Coronary artery (tissue), 2 donors: ENCODE measurements around the gene AKAP10.

Source experiments
- DNase-seq: peaks from one replicate; pipeline ENCODE4 v3.0.0-alpha.2; 2017; ENCODE audit warnings: low spot score
- H3K27ac ChIP-seq, 2 donors: fragments of 200-600 bp; sonication (generic); one replicate each; pipeline ENCODE4 v1.5.1; 2016 to 2019
- H3K4me3 ChIP-seq: fragments of 200-600 bp; sonication (generic); 2 replicates; pipeline ENCODE4 v1.5.1; 2016; ENCODE audit warnings: mild to moderate bottlenecking, moderate library complexity
- TF ChIP-seq, protein P1 (sequence below): fragments of 200-600 bp; sonication (generic); IDR thresholded peaks from one replicate; pipeline ENCODE4 v1.5.1; 2019; ENCODE audit warnings: antibody characterized with exemption

AKAP10 gene

DNA sequence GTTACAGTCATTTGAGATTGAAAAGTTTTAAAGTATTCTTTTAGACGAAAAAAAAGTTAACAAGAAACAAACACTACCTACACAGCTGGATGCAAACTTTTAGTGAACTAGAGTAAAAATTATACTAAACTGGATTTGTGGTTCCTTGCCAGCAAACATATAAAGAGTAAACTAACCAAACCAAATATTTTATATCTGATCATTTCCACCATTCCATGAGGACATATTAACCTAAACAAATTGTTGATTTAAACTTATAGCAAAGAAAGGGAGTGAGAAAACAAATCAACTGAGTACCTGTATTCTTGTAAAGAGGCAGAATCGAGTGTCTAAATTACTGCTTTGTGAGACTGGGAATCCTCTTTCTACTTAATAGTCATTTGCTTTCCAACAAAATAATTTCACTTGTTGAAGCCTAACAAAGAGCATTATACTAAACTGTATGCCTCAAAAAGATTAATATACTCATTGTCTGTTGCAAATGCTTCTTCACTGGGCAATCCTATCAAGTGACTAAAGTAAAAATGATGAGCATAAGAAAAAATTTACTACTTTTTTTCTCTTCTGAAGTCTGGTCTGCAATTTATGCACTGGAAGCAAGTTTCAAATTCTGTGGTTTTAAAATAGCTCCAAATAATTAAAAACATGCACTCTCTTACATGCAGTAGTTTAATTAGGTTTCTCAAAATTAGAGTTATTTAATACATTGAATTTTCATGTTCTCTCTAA is 37.5 kb downstream of the AKAP10 start:
- DNase-seq, result no peak
- Histone ChIP-seq H3K27ac (no peak overlapping the region), H3K4me3 (no peak overlapping the region)
- TF ChIP-seq, protein P1, sequence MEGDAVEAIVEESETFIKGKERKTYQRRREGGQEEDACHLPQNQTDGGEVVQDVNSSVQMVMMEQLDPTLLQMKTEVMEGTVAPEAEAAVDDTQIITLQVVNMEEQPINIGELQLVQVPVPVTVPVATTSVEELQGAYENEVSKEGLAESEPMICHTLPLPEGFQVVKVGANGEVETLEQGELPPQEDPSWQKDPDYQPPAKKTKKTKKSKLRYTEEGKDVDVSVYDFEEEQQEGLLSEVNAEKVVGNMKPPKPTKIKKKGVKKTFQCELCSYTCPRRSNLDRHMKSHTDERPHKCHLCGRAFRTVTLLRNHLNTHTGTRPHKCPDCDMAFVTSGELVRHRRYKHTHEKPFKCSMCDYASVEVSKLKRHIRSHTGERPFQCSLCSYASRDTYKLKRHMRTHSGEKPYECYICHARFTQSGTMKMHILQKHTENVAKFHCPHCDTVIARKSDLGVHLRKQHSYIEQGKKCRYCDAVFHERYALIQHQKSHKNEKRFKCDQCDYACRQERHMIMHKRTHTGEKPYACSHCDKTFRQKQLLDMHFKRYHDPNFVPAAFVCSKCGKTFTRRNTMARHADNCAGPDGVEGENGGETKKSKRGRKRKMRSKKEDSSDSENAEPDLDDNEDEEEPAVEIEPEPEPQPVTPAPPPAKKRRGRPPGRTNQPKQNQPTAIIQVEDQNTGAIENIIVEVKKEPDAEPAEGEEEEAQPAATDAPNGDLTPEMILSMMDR, result no peak

DNA sequence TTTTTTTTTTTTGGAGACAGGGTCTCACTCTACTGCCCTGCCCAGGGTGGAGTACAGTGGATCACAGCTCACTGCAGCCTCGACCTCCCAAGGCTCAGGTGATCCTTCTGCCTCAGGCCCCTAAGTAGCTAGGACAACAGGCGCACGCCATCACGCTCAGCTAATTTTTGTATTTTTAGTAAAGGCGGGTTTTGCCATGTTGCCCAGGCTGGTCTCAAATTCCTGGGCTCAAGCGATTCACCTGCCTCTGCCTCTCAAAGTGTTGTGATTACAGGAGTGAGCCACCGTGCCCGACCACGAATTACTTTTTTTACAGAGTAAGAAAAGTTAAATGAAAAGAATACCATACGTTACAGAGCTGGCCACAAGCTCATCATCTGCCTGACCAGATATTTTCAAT is 38.9 kb downstream of the AKAP10 start:
- no peak overlapping the region for H3K27ac ChIP-seq
- no peak for DNase-seq
- H3K4me3 ChIP-seq, result no peak overlapping the region
- TF ChIP-seq, protein P1, result no peak

DNA sequence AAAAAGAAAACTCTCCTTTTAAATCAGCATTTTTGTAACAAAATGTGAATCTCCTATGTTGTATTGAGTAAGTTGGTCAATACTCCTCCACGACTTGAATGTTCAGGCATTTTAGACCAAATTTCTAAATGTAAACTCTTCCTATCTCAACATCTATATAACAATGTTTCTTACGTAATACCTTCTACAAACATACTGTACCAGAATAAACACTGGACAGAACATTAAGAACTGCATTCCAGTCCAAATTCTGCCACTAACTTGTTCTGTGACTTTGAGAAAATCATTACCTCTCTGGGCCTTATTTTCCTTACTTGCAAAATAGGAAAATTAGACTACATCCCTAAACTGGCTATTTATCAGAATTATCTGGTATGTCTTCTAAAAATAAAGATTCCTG is 40.1 kb downstream of the AKAP10 start:
- TF ChIP-seq, protein P1, result no peak
- Histone ChIP-seq H3K4me3 (no peak overlapping the region), H3K27ac (no peak overlapping the region)
- no peak for DNase-seq

DNA sequence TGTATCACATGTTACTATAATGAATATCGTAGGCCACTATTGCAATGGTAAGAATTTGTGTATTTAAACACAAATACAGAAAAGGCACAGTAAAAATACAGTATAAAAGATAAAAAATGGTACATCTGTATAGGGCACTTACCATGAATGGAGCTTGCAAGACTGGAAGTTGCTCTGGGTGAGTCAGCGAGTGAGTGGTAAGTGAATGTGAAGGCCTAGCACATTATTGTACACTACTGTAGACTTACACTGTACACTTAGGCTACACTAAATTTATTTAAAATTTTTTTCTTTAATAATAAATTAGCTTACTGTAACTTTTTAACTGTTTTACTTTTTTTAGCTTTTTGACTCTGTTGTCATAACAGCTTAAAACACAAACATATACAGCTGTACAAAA is 42.5 kb downstream of the AKAP10 start:
- no peak for DNase-seq
- Histone ChIP-seq H3K4me3 (no peak overlapping the region), H3K27ac (no peak overlapping the region)
- TF ChIP-seq, protein P1, result no peak

DNA sequence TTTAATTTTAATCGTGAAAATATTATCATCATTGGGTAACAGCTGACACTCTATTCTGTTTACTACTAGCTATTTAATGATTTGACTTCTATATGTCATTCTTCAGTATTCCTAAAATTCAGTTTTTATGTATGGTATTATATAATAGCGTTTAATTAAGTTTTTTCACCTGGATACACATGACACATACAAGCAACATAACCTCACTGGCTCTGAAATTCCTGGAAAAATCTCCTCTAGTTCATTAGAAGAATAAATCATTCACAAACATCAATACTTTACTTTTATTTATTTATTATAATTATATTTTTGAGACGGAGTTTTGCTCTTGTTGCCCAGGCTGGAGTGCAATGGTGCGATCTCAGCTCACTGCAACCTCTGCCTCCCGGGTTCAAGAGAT is 44.0 kb downstream of the AKAP10 start:
- DNase-seq, result no peak
- H3K27ac ChIP-seq, result no peak overlapping the region
- TF ChIP-seq, protein P1, result no peak
- H3K4me3 ChIP-seq, result no peak overlapping the region

DNA sequence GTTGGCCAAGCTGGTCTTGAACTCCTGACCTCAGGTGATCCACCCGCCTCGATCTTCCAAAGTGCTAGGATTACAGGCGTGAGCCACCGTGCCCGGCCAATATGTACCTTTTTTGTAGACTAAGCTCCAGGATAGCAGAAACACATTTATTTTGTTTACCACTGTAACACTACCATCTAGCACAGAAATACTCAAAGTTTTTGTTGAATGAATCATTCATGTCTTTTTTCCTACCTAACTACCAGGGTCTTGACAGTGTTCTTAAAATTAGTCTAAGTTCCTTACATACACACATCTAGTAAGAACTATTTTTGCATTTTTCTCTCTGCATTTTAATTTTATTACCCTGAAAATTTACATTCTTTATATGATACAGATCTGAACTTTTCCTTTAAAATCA is 44.4 kb downstream of the AKAP10 start:
- TF ChIP-seq, protein P1, result no peak
- Histone ChIP-seq H3K27ac (no peak overlapping the region), H3K4me3 (no peak overlapping the region)
- DNase-seq, result no peak

DNA sequence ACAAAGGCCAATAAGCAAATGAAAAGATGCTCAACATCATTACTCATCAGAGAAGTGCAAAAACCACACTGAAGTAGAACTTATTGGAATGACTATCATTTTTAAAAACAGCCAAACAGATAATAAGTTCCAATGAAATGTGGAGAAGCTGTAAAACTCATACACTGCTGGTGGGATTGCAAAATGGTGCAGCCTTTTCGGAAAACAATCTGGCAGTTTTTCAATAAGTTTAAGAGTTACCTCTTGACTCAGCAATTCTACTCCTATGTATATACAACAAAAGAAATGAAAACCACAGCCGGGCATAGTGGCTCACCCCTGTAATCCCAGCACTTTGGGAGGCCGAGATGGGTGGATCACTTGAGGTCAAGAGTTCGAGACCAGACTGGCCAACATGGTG is 49.3 kb downstream of the AKAP10 start:
- TF ChIP-seq, protein P1, result no peak
- Histone ChIP-seq H3K27ac (no peak overlapping the region), H3K4me3 (no peak overlapping the region)
- DNase-seq, result no peak
